Naive thymus-derived CD4-positive, alpha-beta T cell (primary cell): ENCODE data around the gene MEF2A. TPM values are rescaled to one million over a fixed set of nuclear protein-coding genes. Genes with fewer than 3 reads are reported as not detected.
A peak's percentile ranks its signal among the peaks of the same experiment; 100 is the strongest.

Source experiments
- ATAC-seq: fragments of 150-1000 bp; cut with Tn5 transposase; 2 replicates; pipeline ENCODE4 v1.10.0; 2021; ENCODE audit warnings: mild to moderate bottlenecking, moderate library complexity
- CTCF ChIA-PET: fragments of 350-600 bp; sonication (Branson Sonifier 250); formaldehyde crosslinking; loops from one replicate; lab custom pipeline; 2021; ENCODE audit warnings: antibody characterized with exemption; lab: Charles Lee
- POLR2A ChIA-PET: fragments of 350-600 bp; sonication (Branson Sonifier 250); formaldehyde crosslinking; loops from one replicate; lab custom pipeline; 2021; ENCODE audit warnings: antibody characterized with exemption, inconsistent platforms; lab: Charles Lee
- DNase-seq, 9 donors: peaks; one replicate each; pipeline versions ENCODE4 v3.0.0 to v3.0.0-alpha.2; 2020 to 2022; ENCODE audit warnings: mixed read lengths in 1 of 9
- H3K27ac ChIP-seq: one replicate; pipeline ENCODE4 v1.7.0; 2013; ENCODE audit warnings: mild to moderate bottlenecking, low read depth, low read length, moderate library complexity
- H3K27me3 ChIP-seq, 2 donors: one replicate each; pipeline ENCODE4 v1.7.0; 2013; ENCODE audit warnings: low read length in 2 of 2, mild to moderate bottlenecking in 2 of 2, moderate library complexity in 2 of 2; ENCODE audit not compliant: control insufficient read depth in 2 of 2, insufficient read depth in 2 of 2
- H3K36me3 ChIP-seq, 3 experiments: 1 replicate in 2 of 3; 2 replicates in 1 of 3; pipeline ENCODE4 v1.7.0; 2013; ENCODE audit warnings: low read length in 3 of 3, mild to moderate bottlenecking in 3 of 3, moderate library complexity in 1 of 3; ENCODE audit not compliant: insufficient read depth in 3 of 3, control insufficient read depth in 2 of 3
- H3K4me1 ChIP-seq, 2 donors: one replicate each; pipeline ENCODE4 v1.7.0; 2013; ENCODE audit warnings: low read length in 2 of 2, mild to moderate bottlenecking in 2 of 2, moderate library complexity in 1 of 2; ENCODE audit not compliant: control insufficient read depth in 2 of 2, insufficient read depth in 2 of 2
- H3K4me3 ChIP-seq: 2 replicates; pipeline ENCODE4 v1.7.0; 2013; ENCODE audit warnings: mild to moderate bottlenecking, low read length
- H3K9me3 ChIP-seq, 3 experiments: 1 replicate in 2 of 3; 2 replicates in 1 of 3; pipeline ENCODE4 v1.7.0; 2013; ENCODE audit warnings: low read length in 3 of 3; ENCODE audit not compliant: control insufficient read depth in 2 of 3
- H3K27ac Mint-ChIP-seq, 9 donors: one replicate each; pipeline ENCODE4 v1.8.0; 2020 to 2022; ENCODE audit warnings: mixed read lengths in 9 of 9, mild to moderate bottlenecking in 8 of 9, moderate library complexity in 5 of 9, inconsistent platforms in 2 of 9
- H3K27me3 Mint-ChIP-seq, 5 donors: one replicate each; pipeline ENCODE4 v1.8.0; 2021 to 2022; ENCODE audit warnings: mixed read lengths in 5 of 5, mild to moderate bottlenecking in 1 of 5
- H3K36me3 Mint-ChIP-seq, 5 donors: one replicate each; pipeline ENCODE4 v1.8.0; 2020 to 2022; ENCODE audit warnings: mixed read lengths in 5 of 5, mild to moderate bottlenecking in 3 of 5, inconsistent platforms in 1 of 5
- H3K4me1 Mint-ChIP-seq, 7 donors: one replicate each; pipeline ENCODE4 v1.8.0; 2020 to 2022; ENCODE audit warnings: mixed read lengths in 7 of 7, mild to moderate bottlenecking in 3 of 7, inconsistent platforms in 1 of 7
- H3K4me3 Mint-ChIP-seq, 10 donors: one replicate each; pipeline ENCODE4 v1.8.0; 2020 to 2022; ENCODE audit warnings: mild to moderate bottlenecking in 10 of 10, mixed read lengths in 10 of 10, moderate library complexity in 6 of 10, inconsistent platforms in 2 of 10
- H3K9me3 Mint-ChIP-seq, 11 donors: one replicate each; pipeline ENCODE4 v1.8.0; 2020 to 2022; ENCODE audit warnings: mixed read lengths in 11 of 11, mild to moderate bottlenecking in 4 of 11, inconsistent platforms in 1 of 11, moderate library complexity in 1 of 11
- intact Hi-C, 2 donors: fragments of 100-400 bp; cut with micrococcal nuclease; formaldehyde crosslinking; loops; one replicate each; pipeline ENCODE4 v1.15.1; 2023
- polyA plus RNA-seq, 2 donors: library from polyadenylated mRNA; unstranded; fragments of 300-500 nt; fragmentation: Illumina TruSeq; gene quantifications; one replicate each; pipeline ENCODE4 v1.2.3, GENCODE V29; 2021
- total RNA-seq, 6 experiments: library from RNA in 5 of 6; stranded (reverse) in 5 of 6; gene quantifications; 1 replicate in 5 of 6; 2 replicates in 1 of 6; pipeline ENCODE4 v1.2.3 and lab custom pipeline; 2021 to 2026

MEF2A gene
- total and polyA plus RNA-seq, 7 experiments from 2014 or later = 17.2 to 42.8 (median 34.0) TPM

DNA sequence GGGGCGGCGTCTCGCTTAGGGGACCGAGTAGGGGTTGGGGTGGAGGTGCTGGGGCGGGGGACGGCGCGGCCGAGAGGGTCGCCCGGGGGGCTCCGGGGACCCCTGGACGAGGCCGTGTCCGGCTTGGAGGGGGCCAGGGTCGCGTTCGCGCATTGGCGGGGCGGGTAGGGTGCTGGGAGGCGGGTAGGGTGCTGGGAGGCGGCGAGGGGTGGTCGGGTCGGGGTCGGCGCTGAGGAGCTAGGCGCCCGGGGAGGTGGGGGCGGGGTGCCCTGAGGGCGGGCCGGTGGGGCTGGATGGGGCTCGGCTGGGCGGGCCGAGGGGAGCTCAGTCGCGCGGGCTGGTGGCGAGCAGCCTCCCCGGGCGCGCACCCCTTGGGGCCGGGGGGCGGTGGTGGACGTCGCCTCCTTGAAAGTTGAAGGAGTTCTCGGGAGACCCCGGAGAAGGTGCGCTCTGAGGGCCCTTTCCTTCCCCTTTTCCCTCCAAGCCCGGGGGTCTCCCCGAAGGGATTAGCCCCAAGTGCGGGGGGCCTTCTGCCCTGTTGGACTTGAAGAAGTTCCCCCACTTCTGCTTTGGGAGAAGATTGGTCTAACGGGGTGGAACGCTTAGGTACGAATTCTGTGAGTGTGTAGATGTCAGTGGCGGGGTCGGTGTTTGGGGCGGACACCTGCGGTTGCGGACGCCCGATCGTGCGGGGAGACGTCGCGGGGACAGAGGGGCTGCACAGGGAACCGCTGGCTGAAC, 543 bp downstream of the MEF2A start:
- peak in 8 of 9 donors; percentile 1 to 51 (median 10) for DNase-seq
- no peaks in the 10 kb centered on the region for H3K27me3 ChIP-seq
- peak overlapping the region; percentile 96 to 100 (median 98) for H3K4me3 Mint-ChIP-seq
- peaks cover 34 to 68% (median 63%) of the 10 kb centered on the region in 7 donors for H3K4me1 Mint-ChIP-seq
- H3K27me3 Mint-ChIP-seq = peaks cover 0 to under 1% (median 0%) of the 10 kb centered on the region in 5 donors
- H3K4me3 ChIP-seq = peak overlapping the region; percentile 100
- H3K36me3 Mint-ChIP-seq = no peaks in the 10 kb centered on the region
- POLR2A ChIA-PET = interaction anchor here (0.6 to 2.0 kb wide), 15 partner anchors 12 to 167 kb away, joined by 3 to 12 read pairs (median 4); partner anchors contain the start of gene LYSMD4
- peaks cover 0 to 3% (median 0%) of the 10 kb centered on the region in 11 donors for H3K9me3 Mint-ChIP-seq
- H3K9me3 ChIP-seq = no peaks in the 10 kb centered on the region
- H3K36me3 ChIP-seq = no peaks in the 10 kb centered on the region
- H3K4me1 ChIP-seq = peaks cover 8 to 24% of the 10 kb centered on the region in 2 donors
- intact Hi-C loops = loop anchor here (1.0 to 10.0 kb wide), 16 partner anchors 18 to 1031 kb away; partner anchors contain the start of genes ADAMTS17 (in 1 of the 2), IGF1R (in 1 of the 2), LRRC28 (in 1 of the 2) and SYNM (in 1 of the 2)
- peak overlapping the region; percentile 79 to 97 (median 93) for H3K27ac Mint-ChIP-seq
- ATAC-seq = no peak
- peak overlapping the region; percentile 81 for H3K27ac ChIP-seq
- CTCF ChIA-PET = interaction anchor here (0.7 to 1.4 kb wide), 2 partner anchors 138 to 167 kb away, joined by 3 to 5 read pairs; partner anchors contain the start of gene LYSMD4

DNA sequence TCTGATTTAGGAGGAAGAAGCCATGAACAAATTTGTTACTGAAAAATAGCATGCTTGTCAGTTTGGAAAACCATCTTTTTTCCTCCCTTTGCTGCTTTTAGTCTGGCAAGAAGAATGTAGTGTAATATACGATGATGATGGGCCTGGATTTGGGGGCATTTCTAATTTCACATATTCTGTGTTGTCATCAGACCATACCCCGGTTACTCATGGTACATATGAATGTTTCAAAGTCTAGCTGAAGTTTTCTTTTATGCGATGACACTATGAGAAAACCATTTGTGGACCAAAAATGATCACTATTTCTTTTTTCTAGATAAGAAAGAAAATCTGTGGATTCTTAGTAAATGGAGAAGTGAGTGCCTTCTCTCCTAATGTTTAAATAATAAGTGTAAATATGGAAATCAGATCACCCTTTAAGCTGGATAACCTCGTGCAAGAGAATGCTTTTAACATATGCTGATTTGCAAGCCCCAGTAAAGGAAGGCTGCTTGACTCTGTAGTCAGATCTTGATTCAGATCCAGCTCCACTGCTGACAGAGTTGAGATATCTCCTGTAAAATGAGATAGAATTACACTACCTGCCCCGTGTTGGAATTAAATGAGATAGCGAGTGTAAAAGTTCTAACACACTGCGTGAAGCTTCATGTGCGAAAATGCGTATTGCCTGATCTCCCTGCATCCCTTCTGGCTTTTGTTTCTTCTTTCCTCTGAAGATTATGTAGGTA, 3.0 kb downstream of the MEF2A start:
- Mint-ChIP-seq H3K27me3 (no peaks in the 10 kb centered on the region), H3K4me3 (peak overlapping the region in 5 of 10 donors; percentile 6 to 41 (median 18)), H3K36me3 (peaks cover 0 to 14% (median 4%) of the 10 kb centered on the region in 5 donors), H3K9me3 (peaks cover 0 to 3% (median 0%) of the 10 kb centered on the region in 11 donors), H3K4me1 (peaks cover 21 to 68% (median 60%) of the 10 kb centered on the region in 7 donors), H3K27ac (peak overlapping the region in 3 of 9 donors; percentile 8 to 71 (median 66))
- CTCF ChIA-PET = interaction anchor here (1.5 kb wide), 1 partner anchor 136 kb away, joined by 4 read pairs; no protein-coding TSS in a partner anchor
- intact Hi-C loops = loop anchor here (5.0 to 10.0 kb wide), 12 partner anchors 49 to 1029 kb away; partner anchors contain the start of genes ADAMTS17 (in 1 of the 2), IGF1R (in 1 of the 2) and SYNM (in 1 of the 2)
- Histone ChIP-seq H3K36me3 (no peaks in the 10 kb centered on the region), H3K4me3 (no peak overlapping the region), H3K27me3 (no peaks in the 10 kb centered on the region), H3K27ac (no peak overlapping the region), H3K9me3 (no peaks in the 10 kb centered on the region), H3K4me1 (peaks cover 8 to 16% of the 10 kb centered on the region in 2 donors)
- ATAC-seq (no peak), DNase-seq (no peak)
- POLR2A ChIA-PET = interaction anchor here (0.6 to 1.6 kb wide), 6 partner anchors 11 to 160 kb away, joined by 3 to 4 read pairs (median 3); no protein-coding TSS in a partner anchor

GRCh38 chr15:99571299-99571698, 5.5 kb downstream of the MEF2A start:
- ATAC-seq = no peak
- Histone ChIP-seq H3K36me3 (no peaks in the 10 kb centered on the region), H3K4me1 (peaks cover 7 to 8% of the 10 kb centered on the region in 2 donors), H3K27ac (no peak overlapping the region), H3K9me3 (no peaks in the 10 kb centered on the region), H3K27me3 (no peaks in the 10 kb centered on the region), H3K4me3 (no peak overlapping the region)
- H3K27me3 Mint-ChIP-seq = no peaks in the 10 kb centered on the region
- no peak for DNase-seq
- peaks cover 1 to 26% (median 7%) of the 10 kb centered on the region in 5 donors for H3K36me3 Mint-ChIP-seq
- ChIA-PET CTCF (interaction anchor here (0.6 kb wide), 1 partner anchor 9 kb away, joined by 3 read pairs; no protein-coding TSS in a partner anchor), POLR2A (no interaction called here)
- H3K4me3 Mint-ChIP-seq = no peak overlapping the region
- intact Hi-C loops = no loop called here
- no peaks in the 10 kb centered on the region for H3K9me3 Mint-ChIP-seq
- H3K4me1 Mint-ChIP-seq = peaks cover 11 to 81% (median 70%) of the 10 kb centered on the region in 7 donors
- no peak overlapping the region for H3K27ac Mint-ChIP-seq

DNA sequence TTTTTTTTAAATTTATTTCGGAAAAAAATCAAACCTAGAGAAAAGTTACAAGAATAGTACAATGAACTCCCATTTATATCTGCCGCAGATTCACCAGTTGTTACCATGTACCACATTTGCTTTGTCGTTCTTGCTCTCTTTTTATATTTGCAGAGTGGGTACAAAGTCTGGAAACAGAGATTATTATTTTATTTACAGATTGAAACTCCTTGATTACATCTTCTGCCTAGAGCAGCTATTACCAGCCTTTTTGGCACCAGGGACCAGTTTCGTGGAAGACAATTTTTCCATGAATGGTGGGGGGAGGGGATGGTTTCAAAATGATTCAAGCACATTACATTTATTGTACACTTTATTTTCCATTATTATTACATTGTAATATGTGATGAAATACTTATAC, 8.3 kb downstream of the MEF2A start:
- no peaks in the 10 kb centered on the region for H3K27me3 ChIP-seq
- H3K4me1 ChIP-seq = peaks cover 0 to 5% of the 10 kb centered on the region in 2 donors
- Mint-ChIP-seq H3K4me3 (no peak overlapping the region), H3K9me3 (no peaks in the 10 kb centered on the region), H3K27ac (no peak overlapping the region), H3K36me3 (peaks cover 1 to 26% (median 7%) of the 10 kb centered on the region in 5 donors), H3K4me1 (peaks cover 8 to 80% (median 70%) of the 10 kb centered on the region in 7 donors), H3K27me3 (no peaks in the 10 kb centered on the region)
- POLR2A ChIA-PET = no interaction called here
- intact Hi-C loops = no loop called here
- H3K36me3 ChIP-seq = no peaks in the 10 kb centered on the region
- CTCF ChIA-PET = no interaction called here
- no peaks in the 10 kb centered on the region for H3K9me3 ChIP-seq
- DNase-seq (no peak), ATAC-seq (no peak)
- no peak overlapping the region for H3K27ac ChIP-seq
- H3K4me3 ChIP-seq = no peak overlapping the region

DNA sequence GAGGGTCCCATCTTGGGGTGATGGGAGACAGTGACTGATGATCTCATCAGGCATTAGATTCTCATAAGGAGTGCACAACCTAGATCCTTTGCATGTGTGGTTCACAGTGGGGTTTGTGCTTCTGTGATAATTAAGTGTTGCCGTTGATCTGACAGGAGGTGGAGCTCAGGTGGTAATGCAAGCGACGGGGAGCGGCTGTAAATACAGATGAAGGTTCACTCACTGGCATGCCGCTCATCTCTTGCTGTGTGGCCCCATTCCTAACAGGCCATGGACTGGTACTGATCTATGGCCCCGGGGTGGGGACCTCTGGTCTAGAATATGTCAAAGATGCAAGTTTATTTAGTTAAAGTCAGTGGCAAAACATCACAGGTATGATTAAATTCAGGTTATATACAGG, 8.7 kb downstream of the MEF2A start:
- H3K27ac ChIP-seq = no peak overlapping the region
- Mint-ChIP-seq H3K36me3 (peaks cover 1 to 26% (median 7%) of the 10 kb centered on the region in 5 donors), H3K4me1 (peaks cover 9 to 82% (median 71%) of the 10 kb centered on the region in 7 donors), H3K27me3 (no peaks in the 10 kb centered on the region), H3K27ac (peak overlapping the region in 1 of 9 donors; percentile 5), H3K9me3 (no peaks in the 10 kb centered on the region), H3K4me3 (peak overlapping the region in 1 of 10 donors; percentile 14)
- peaks cover 0 to 5% of the 10 kb centered on the region in 2 donors for H3K4me1 ChIP-seq
- CTCF ChIA-PET = no interaction called here
- no peaks in the 10 kb centered on the region for H3K27me3 ChIP-seq
- POLR2A ChIA-PET = no interaction called here
- no peaks in the 10 kb centered on the region for H3K36me3 ChIP-seq
- DNase-seq = no peak
- H3K4me3 ChIP-seq = no peak overlapping the region
- H3K9me3 ChIP-seq = no peaks in the 10 kb centered on the region
- intact Hi-C loops = no loop called here
- no peak for ATAC-seq

GRCh38 chr15:99578809-99579208, 13.0 kb downstream of the MEF2A start:
- Mint-ChIP-seq H3K4me3 (peak overlapping the region in 3 of 10 donors; percentile 15 to 22 (median 19)), H3K27ac (peak overlapping the region in 1 of 9 donors; percentile 55), H3K9me3 (peaks cover 0 to 1% (median 0%) of the 10 kb centered on the region in 11 donors), H3K36me3 (peaks cover 0 to 28% (median 14%) of the 10 kb centered on the region in 5 donors), H3K27me3 (no peaks in the 10 kb centered on the region), H3K4me1 (peaks cover 18 to 83% (median 75%) of the 10 kb centered on the region in 7 donors)
- intact Hi-C loops = no loop called here
- DNase-seq (no peak), ATAC-seq (no peak)
- CTCF ChIA-PET = no interaction called here
- Histone ChIP-seq H3K9me3 (no peaks in the 10 kb centered on the region), H3K4me3 (no peak overlapping the region), H3K36me3 (no peaks in the 10 kb centered on the region), H3K4me1 (peaks cover 0 to 5% of the 10 kb centered on the region in 2 donors), H3K27me3 (no peaks in the 10 kb centered on the region), H3K27ac (no peak overlapping the region)
- POLR2A ChIA-PET = interaction anchor here (0.7 kb wide), 1 partner anchor 13 kb away, joined by 3 read pairs; the partner anchor contains the start of gene MEF2A
